Mesothelial cell of epicardium (in vitro differentiated cells): Measurements from ENCODE around the gene CARS2. TPM values are rescaled to one million over a fixed set of nuclear protein-coding genes. Genes with fewer than 3 reads are reported as not detected.

Experiments
- DNase-seq, 2 experiments: peaks; one replicate each; pipeline ENCODE4 v3.0.0; 2021; ENCODE audit warnings: low spot score in 2 of 2; ENCODE audit not compliant: unreplicated experiment in 2 of 2
- H3K27ac Mint-ChIP-seq: 2 replicates; pipeline ENCODE4 v1.8.0; 2021; ENCODE audit warnings: mixed read lengths
- H3K27me3 Mint-ChIP-seq: 2 replicates; pipeline ENCODE4 v1.8.0; 2021; ENCODE audit warnings: low read depth, mixed read lengths
- H3K36me3 Mint-ChIP-seq: 2 replicates; pipeline ENCODE4 v1.8.0; 2021; ENCODE audit warnings: mixed read lengths
- H3K4me1 Mint-ChIP-seq: 2 replicates; pipeline ENCODE4 v1.8.0; 2021; ENCODE audit warnings: mixed read lengths
- H3K4me3 Mint-ChIP-seq: 2 replicates; pipeline ENCODE4 v1.8.0; 2021; ENCODE audit warnings: mild to moderate bottlenecking, moderate library complexity, mixed read lengths
- H3K9me3 Mint-ChIP-seq: 2 replicates; pipeline ENCODE4 v1.8.0; 2021; ENCODE audit warnings: mixed read lengths
- CTCF ChIP-seq: fragments of 200-600 bp; sonication (generic); IDR thresholded peaks from one replicate; pipeline ENCODE4 v1.5.0; 2021; ENCODE audit warnings: antibody characterized with exemption; ENCODE audit not compliant: unreplicated experiment
- total RNA-seq: library from RNA; stranded (reverse); gene quantifications from 3 replicates; pipeline ENCODE4 v1.2.1, GENCODE V29; 2021

The CARS2 gene
- total RNA-seq, 1 donor from 2014 or later = 89.1 TPM

- DNase-seq = no peak
- H3K36me3 Mint-ChIP-seq = peaks cover 4% of the 10 kb centered on the region
- H3K9me3 Mint-ChIP-seq = peaks cover 4% of the 10 kb centered on the region
- H3K27me3 Mint-ChIP-seq = no peaks in the 10 kb centered on the region
- H3K4me3 Mint-ChIP-seq = no peak overlapping the region
- peaks cover 29% of the 10 kb centered on the region for H3K4me1 Mint-ChIP-seq
- TF ChIP-seq CTCF = no peak
- H3K27ac Mint-ChIP-seq = no peak overlapping the region
Measured at GRCh38 chr13:110605132-110605531, 100.8 kb downstream of the CARS2 start.

- Mint-ChIP-seq H3K27ac (no peak overlapping the region), H3K4me1 (peaks cover 29% of the 10 kb centered on the region), H3K4me3 (no peak overlapping the region), H3K27me3 (no peaks in the 10 kb centered on the region), H3K9me3 (no peaks in the 10 kb centered on the region), H3K36me3 (no peaks in the 10 kb centered on the region)
- no peak for TF ChIP-seq CTCF
- no peak for DNase-seq
Measured at GRCh38 chr13:110600980-110601379, 104.9 kb downstream of the CARS2 start.

GRCh38 chr13:110600261-110600819 lies 105.6 kb downstream of the CARS2 start:
- H3K36me3 Mint-ChIP-seq = no peaks in the 10 kb centered on the region
- no peak overlapping the region for H3K4me3 Mint-ChIP-seq
- DNase-seq = no peak
- H3K27ac Mint-ChIP-seq = peak overlapping the region; percentile 62
- TF ChIP-seq CTCF = no peak
- no peaks in the 10 kb centered on the region for H3K9me3 Mint-ChIP-seq
- H3K27me3 Mint-ChIP-seq = no peaks in the 10 kb centered on the region
- H3K4me1 Mint-ChIP-seq = peaks cover 29% of the 10 kb centered on the region

GRCh38 chr13:110597041-110597689 lies 108.8 kb downstream of the CARS2 start:
- Mint-ChIP-seq H3K4me1 (peaks cover 25% of the 10 kb centered on the region), H3K4me3 (peak overlapping the region; percentile 1), H3K27me3 (no peaks in the 10 kb centered on the region), H3K36me3 (no peaks in the 10 kb centered on the region), H3K9me3 (no peaks in the 10 kb centered on the region), H3K27ac (peak overlapping the region; percentile 86)
- DNase-seq = no peak
- no peak for TF ChIP-seq CTCF

GRCh38 chr13:110593430-110594130 lies 112.3 kb downstream of the CARS2 start:
- no peaks in the 10 kb centered on the region for H3K36me3 Mint-ChIP-seq
- H3K27ac Mint-ChIP-seq = no peak overlapping the region
- DNase-seq = no peak
- peaks cover 32% of the 10 kb centered on the region for H3K4me1 Mint-ChIP-seq
- H3K9me3 Mint-ChIP-seq = no peaks in the 10 kb centered on the region
- H3K4me3 Mint-ChIP-seq = no peak overlapping the region
- TF ChIP-seq CTCF = peak; percentile 34
- no peaks in the 10 kb centered on the region for H3K27me3 Mint-ChIP-seq
